NCI-H2196 (cell line): ENCODE data around the gene NCS1.

ENCODE experiments used
- DNase-seq: peaks from one replicate; lab custom pipeline; 2025; ENCODE audit not compliant: unreplicated experiment; lab: John Stamatoyannopoulos, UW

NCS1 gene

GRCh38 chr9:130174920-130175321 is 2.7 kb downstream of the NCS1 start:
- no peak for DNase-seq

GRCh38 chr9:130175355-130175754 is 3.2 kb downstream of the NCS1 start:
- no peak for DNase-seq

GRCh38 chr9:130176760-130177159 is 4.6 kb downstream of the NCS1 start:
- no peak for DNase-seq

- no peak for DNase-seq
Measured at GRCh38 chr9:130177898-130178805, 5.9 kb downstream of the NCS1 start.

- no peak for DNase-seq
Measured at GRCh38 chr9:130179331-130179907, 7.2 kb downstream of the NCS1 start.

DNA sequence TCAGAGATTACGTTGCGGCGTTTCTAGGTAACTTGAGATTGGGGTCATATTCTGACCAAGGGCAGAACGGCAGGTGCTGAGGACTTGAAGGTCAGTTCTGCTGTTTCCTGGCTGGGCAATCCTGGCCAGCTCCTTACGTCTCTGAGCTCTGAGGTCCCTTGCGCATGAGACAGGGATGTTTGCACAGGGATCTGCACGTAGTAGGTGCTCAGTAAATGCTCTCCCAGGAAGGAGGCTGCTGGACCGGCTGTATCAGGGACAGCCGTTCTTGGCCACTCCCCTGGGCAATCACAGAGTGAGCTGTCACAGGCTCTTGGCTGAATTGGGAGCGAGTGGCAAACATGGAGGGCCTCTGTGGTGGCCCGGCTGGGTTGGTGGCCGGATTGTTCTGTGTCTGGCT is 8.3 kb downstream of the NCS1 start:
- DNase-seq: no peak

DNA sequence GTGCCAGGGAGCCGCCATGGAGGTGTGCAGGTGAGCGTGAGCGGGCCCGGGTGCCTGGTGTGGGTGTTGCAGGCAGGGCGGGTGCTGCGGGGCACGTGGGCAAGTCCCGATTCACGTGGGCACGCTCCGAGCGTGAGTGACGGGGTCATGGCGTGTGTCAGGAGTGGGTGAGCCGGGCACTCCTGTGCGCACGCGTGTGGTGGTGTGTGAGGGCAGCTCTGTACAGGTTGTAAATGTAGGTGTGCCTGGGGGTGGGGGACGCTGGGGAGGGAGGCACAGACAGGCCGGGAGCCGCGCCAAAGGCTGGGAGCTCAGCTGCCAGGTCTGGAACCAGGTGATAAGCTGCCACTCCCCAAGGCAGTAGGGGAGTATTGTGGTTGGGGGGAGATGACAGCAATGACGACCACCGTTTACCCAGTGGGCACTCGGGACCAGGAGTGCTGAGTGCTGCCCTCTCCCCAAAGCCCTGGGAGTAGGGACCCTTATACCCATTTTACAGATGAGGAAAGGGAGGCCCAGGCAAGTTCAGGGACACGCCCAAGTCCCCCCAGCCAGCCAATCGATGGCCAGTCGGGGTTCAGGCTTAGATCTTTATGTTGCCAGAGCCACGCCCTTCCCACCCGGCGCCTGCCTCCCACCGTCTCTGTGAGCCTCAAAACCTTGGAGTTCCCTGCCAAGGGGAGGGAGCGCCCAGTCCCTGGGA is 9.6 kb downstream of the NCS1 start:
- no peak for DNase-seq

DNA sequence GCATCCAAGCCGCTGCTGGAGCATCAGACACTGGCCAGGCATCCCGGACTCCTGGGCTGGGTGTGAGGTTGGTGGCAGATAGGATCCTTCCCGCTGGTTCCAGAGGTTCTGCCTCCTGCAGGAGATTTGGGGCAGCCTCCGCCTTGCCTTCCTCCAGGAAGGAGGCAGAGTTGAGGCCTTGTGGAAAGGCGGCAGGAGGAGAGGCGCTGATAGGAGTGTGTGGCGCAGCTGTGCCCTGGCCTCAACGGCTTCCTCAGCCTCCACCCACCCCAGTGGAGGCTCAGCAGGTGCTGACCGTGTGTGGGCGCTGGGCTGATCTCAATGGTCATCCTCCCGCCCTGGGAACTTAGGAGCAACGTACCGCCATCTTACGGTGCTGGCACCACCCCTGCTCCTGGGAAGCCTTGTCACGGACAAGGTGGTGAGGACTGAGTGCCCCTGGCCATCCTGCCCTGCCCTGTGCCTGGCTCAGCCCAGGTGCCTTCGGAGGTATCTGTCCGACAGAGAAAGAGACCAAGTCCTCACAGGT is 10.2 kb downstream of the NCS1 start:
- no peak for DNase-seq

DNA sequence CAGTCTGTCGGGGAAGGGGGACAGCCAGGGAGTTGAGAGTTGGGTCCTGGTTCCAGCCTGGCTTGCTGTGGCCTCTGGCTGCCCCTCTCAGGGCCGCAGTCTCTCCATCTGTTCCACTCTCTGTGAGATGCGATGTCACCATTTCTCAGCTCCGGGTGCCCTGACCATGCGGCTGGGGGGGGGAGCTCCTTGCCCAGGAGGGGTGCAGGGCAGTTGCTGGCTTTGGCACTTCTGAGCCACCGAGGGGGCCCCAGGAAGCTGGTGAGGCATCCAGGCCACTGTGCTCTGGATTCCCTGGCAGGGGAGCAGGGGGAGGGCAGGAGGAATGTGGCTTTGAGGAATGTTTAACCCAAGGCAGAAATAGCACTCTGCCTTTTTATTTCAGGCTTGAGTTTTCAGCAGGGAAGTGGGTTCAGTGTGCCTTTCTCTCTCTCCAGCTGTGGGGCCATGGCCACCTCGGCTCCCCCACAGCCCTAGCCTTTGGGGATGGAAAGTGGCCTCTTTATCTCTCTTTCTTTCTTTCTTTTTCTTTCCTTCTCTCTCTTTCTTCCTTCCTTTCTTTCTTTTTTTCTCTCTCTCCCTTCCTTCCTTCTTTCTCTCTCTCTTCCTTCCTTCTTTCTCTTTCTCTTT is 11.0 kb downstream of the NCS1 start:
- DNase-seq: no peak

- no peak for DNase-seq
Measured at GRCh38 chr9:130185017-130185416, 12.8 kb downstream of the NCS1 start.

DNA sequence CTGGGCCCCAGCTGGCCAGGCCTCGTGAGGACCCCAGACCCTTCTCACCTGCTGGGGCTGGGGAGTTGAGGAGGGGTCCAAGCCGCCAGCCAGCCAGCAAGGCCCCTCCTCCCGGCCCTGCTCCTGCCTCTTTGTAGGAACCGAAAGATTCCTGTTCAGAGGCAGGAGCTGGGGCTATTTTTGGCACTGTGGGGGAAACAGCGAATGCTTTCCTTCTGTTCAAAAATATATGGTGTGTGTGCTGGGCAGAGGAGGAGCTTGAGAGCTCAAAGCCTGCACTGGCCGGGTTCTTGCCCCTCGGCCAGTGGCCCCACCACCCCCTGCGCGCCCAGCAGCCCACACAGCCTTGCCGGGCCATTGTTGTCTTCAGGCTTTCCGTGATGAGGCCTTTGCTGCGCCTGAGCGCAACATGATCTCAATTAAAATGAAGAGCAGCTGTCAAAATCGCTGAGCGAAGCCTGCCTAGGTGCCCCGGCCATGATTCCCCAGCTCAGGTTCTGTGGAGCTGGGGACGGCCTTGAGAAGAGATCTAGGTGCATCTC is 13.4 kb downstream of the NCS1 start:
- no peak for DNase-seq

DNA sequence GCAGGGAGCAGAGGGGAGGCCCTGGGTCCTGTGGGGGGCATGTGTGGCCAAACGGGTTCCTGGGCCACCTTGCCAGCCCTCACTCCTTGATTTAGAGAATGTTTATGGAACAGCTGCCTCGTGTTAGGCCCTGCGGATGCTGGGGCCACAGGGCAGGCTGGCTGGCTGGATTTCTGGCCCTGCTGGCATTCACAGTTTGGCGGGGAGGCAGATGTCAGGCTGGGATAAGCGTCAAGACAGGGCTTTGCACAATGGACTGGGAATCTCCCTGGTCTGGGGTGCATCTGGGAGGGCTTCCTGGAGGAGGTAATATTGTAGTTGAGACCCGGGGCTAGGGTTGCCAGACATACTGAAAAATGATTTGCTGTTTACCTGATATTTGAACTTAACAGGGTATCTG is 13.8 kb downstream of the NCS1 start:
- DNase-seq: no peak

DNA sequence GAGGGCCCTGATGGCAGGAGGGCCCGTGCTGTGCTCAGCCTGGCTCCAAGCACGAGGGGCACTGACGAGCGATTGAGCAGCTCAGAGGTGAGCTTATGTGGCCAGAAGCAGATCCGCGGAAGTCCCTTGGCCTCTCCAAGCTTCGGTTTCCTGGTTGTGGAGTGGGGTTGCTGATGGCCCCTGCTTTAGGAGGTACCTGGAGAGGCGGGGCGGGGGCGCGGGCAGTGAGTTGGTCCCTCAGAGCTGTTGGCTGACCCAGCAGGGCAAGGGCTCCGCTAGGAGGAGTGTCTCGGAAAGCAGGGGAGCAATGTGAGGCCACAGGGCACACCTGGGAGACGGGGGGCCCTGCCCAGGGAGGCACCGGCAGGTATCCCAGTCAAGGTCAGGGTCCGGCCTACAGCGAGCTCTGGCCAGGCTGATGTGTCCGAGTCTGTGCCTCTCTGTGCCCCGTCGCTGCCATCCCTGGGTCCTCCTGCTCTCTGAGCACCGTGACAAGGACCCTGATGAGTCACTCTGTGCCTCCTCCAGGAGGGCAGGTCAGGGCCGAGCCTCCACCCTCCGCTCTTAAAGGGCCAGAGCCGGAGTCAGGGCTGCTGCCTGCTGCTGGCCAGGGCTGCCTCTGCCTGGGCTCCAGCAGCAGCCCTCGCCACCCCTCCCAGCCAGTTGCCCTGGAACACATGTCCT is 14.8 kb downstream of the NCS1 start:
- DNase-seq: peak; percentile 60

- DNase-seq: no peak
Measured at GRCh38 chr9:130187523-130187846, 15.3 kb downstream of the NCS1 start.

DNA sequence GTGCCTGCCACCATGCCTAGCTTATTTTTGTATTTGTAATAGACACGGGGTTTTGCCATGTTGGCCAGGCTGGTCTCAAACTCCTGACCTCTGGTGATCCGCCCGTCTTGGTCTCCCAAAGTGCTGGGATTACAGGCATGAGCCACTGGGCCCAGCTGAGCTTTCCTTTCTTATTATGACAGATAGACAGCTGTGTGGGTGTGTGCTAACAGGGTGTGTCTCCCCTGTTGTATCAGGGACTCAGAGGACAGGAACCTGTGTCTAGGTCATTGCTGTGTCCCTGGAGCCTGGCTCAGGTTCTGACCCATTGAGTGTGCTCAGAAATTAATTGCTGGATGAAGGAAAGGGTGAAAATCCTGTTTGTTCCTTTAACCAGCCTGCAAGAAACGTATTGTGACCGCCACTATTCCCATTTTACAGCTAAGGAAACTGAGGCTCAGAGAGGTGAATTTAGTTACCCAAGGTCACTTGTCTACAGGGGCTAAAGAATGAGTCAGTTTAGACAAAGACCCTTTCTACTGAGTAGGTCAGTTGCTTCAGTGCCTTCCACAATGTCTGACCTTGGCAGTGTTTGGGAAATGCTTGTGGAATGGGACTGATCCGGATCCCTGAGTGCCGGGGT is 16.8 kb downstream of the NCS1 start:
- no peak for DNase-seq

- no peak for DNase-seq
Measured at GRCh38 chr9:130189840-130190239, 17.6 kb downstream of the NCS1 start.

DNA sequence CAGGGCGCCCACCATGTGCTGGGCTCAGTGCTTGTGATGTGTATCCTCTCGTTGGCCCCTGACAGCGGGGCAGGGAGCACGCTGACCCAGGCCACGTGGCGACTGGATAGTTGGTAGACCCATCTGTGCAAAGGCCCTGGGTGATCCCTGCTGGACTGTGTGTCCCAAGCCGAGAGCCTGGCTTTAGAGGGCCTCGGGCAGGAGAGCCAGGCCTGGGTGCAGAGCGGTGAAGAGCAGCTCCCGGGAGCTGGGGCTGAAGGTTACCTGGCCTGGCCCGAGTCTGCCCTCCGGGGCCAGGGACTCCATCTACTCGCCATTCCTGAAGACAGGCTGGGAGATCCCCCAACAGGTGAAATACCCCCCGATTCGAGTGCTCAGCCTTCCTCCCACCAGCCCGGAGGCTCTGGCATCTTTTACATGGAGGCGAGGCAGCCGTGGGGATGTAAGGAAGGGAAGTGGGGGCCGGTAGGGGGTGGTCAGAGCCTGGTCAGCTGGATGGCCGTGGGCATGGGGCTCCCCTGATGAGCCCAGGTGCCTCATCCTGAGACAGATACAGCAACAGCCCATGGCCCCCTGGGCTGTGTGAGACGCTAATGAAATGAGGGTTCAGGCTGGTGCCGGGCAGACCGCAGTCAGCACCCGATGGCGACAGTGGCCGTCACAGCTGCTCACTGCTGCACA is 19.0 kb downstream of the NCS1 start:
- no peak for DNase-seq

- DNase-seq: no peak
Measured at GRCh38 chr9:130191749-130192120, 19.5 kb downstream of the NCS1 start.

DNA sequence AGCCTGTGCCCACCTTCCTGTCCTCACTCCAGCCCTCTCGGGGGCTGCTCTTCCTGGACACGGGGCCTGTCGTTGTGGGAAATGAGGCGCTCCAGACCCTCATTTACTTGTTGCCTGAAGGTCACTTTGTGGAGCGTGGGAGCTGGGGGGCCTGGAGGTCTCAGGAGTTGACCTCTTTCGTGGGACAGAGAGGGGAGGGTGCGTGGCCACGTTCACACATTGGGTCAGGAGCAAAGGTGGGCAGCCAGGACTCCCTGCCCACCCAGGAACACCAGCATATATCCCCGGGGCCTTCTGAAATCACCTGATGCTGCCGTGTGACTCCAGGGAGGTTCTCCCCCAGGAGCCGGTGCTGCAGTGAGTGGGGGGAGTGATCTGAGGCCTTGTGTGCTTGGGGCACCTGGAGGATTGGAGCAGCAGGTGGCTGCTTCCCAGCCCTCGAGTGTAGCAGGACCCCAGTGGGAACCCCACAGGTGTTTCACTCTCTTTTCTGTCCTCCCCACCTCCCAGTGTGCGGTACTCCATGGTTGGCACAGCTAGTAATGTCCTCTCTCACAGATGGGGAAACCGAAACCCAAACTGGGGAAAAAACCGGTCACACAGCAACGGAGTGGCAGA is 20.3 kb downstream of the NCS1 start:
- no peak for DNase-seq
